Body of pancreas (tissue), 4 donors: ENCODE results near the gene ITGA2. TPM values are rescaled to one million over a fixed set of nuclear protein-coding genes. Genes with fewer than 3 reads are reported as not detected.
A peak's percentile ranks its signal among the peaks of the same experiment; 100 is the strongest.

Experiments
- ATAC-seq: fragments of 150-250 bp; one replicate; pipeline ENCODE4 v1.9.1; 2016
- DNase-seq, 4 donors: peaks; one replicate each; pipeline ENCODE4 v3.0.0-alpha.2; 2019
- H3K27ac ChIP-seq, 4 donors: fragments of 200-600 bp; sonication (generic); 1 replicate in 3 of 4; 2 replicates in 1 of 4; pipeline versions ENCODE4 v1.5.1 to v1.6.1; 2016 to 2019; ENCODE audit warnings: mild to moderate bottlenecking in 1 of 4, mixed read lengths in 1 of 4, moderate library complexity in 1 of 4
- H3K27me3 ChIP-seq, 2 donors: fragments of 200-600 bp; sonication (generic); one replicate each; pipeline ENCODE4 v1.6.0; 2016; ENCODE audit warnings: mild to moderate bottlenecking in 1 of 2
- H3K36me3 ChIP-seq, 2 donors: fragments of 200-600 bp; sonication (generic); replicated peaks in 1 of 2; 2 replicates each; pipeline ENCODE4 v1.5.1; 2016; ENCODE audit warnings: low read depth in 2 of 2; ENCODE audit not compliant: insufficient read depth in 1 of 2
- H3K4me1 ChIP-seq: fragments of 200-600 bp; sonication (generic); one replicate; pipeline ENCODE4 v1.6.0; 2016
- H3K4me3 ChIP-seq, 2 donors: fragments of 200-600 bp; sonication (generic); 1 replicate in 1 of 2; 2 replicates in 1 of 2; pipeline ENCODE4 v1.5.1; 2016 to 2019
- H3K9me3 ChIP-seq, 3 donors: fragments of 200-600 bp; sonication (generic); 1 replicate in 2 of 3; 2 replicates in 1 of 3; pipeline ENCODE4 v1.5.1; 2016
- CTCF ChIP-seq, 7 experiments: fragments of 450-650 bp in 4 of 7; fragments of 200-600 bp in 3 of 7; sonication (generic) in 3 of 7; IDR thresholded peaks; one replicate each; pipeline ENCODE4 v1.5.1; 2016 to 2019; ENCODE audit warnings: antibody characterized with exemption in 7 of 7
- POLR2A ChIP-seq, 3 donors: fragments of 450-650 bp; IDR thresholded peaks; one replicate each; pipeline ENCODE4 v1.6.1; 2016; ENCODE audit warnings: antibody characterized with exemption in 3 of 3, mild to moderate bottlenecking in 2 of 3
- WGBS, 2 donors: methylation state at CpG; one replicate each; pipeline ENCODE4 v1.1.5; 2017; 5-methylcytosine and 5-hydroxymethylcytosine counted together
- intact Hi-C: fragments of 100-400 bp; cut with DNase I; formaldehyde crosslinking; loops from one replicate; pipeline ENCODE4 v1.15.1; 2023
- total RNA-seq, 2 donors: library from RNA; depleted of rRNA; stranded (reverse); fragments of >200 nt; gene quantifications; one replicate each; pipeline ENCODE4 v1.1.0, GENCODE V29; 2016

The ITGA2 gene
- total RNA-seq, 2 donors from 2014 or later, result 4.0 to 4.4 TPM

- peak; percentile 81 for ATAC-seq
- peaks cover 8% of the 10 kb centered on the region for H3K4me1 ChIP-seq
- DNase-seq, result peak; percentile 58 to 76 (median 70)
- intact Hi-C loops, result no loop called here
- H3K9me3 ChIP-seq, result no peaks in the 10 kb centered on the region
- H3K36me3 ChIP-seq, result peaks cover 0 to 13% of the 10 kb centered on the region in 2 donors
- no peak overlapping the region for H3K27ac ChIP-seq
- TF ChIP-seq POLR2A (IDR thresholded peaks at IDR 0.05) (no peak), CTCF (IDR thresholded peaks at IDR 0.05) (peak; percentile 72 to 91 (median 77))
- 5 to 10% methylated on average over 3 of the region's 3 CpGs for whole genome bisulfite sequencing, 2 donors
- no peak overlapping the region for H3K4me3 ChIP-seq
- H3K27me3 ChIP-seq, result no peaks in the 10 kb centered on the region
Observed at GRCh38 chr5:53095931-53096525, 106.9 kb downstream of the ITGA2 start.

- WGBS, 2 donors, result 54 to 67% methylated on average over 2 of the region's 2 CpGs
- H3K36me3 ChIP-seq, result peaks cover 0 to 13% of the 10 kb centered on the region in 2 donors
- H3K27me3 ChIP-seq, result no peaks in the 10 kb centered on the region
- TF ChIP-seq POLR2A (IDR thresholded peaks at IDR 0.05), result no peak
- TF ChIP-seq CTCF (IDR thresholded peaks at IDR 0.05), result no peak
- H3K27ac ChIP-seq, result no peak overlapping the region
- DNase-seq (no peak), ATAC-seq (no peak)
- no peaks in the 10 kb centered on the region for H3K4me1 ChIP-seq
- H3K4me3 ChIP-seq, result no peak overlapping the region
- intact Hi-C loops, result no loop called here
- no peaks in the 10 kb centered on the region for H3K9me3 ChIP-seq
Observed at GRCh38 chr5:53099546-53099945, 110.4 kb downstream of the ITGA2 start.

GRCh38 chr5:53100606-53101005, 111.5 kb downstream of the ITGA2 start:
- Histone ChIP-seq H3K27me3 (no peaks in the 10 kb centered on the region), H3K9me3 (no peaks in the 10 kb centered on the region), H3K4me1 (no peaks in the 10 kb centered on the region), H3K36me3 (peaks cover 0 to 13% of the 10 kb centered on the region in 2 donors), H3K4me3 (no peak overlapping the region), H3K27ac (no peak overlapping the region)
- intact Hi-C loops, result loop anchor here (5.0 kb wide), 1 partner anchor 153 kb away; no protein-coding TSS in a partner anchor
- no peak for TF ChIP-seq CTCF (IDR thresholded peaks at IDR 0.05)
- no peak for TF ChIP-seq POLR2A (IDR thresholded peaks at IDR 0.05)
- ATAC-seq, result no peak
- WGBS, 2 donors, result 74 to 76% methylated on average over 2 of the region's 2 CpGs
- no peak for DNase-seq

GRCh38 chr5:53105611-53106300, 116.6 kb downstream of the ITGA2 start:
- no peaks in the 10 kb centered on the region for H3K36me3 ChIP-seq
- DNase-seq (no peak), ATAC-seq (no peak)
- peaks cover 13% of the 10 kb centered on the region for H3K4me1 ChIP-seq
- H3K27ac ChIP-seq, result no peak overlapping the region
- H3K4me3 ChIP-seq, result no peak overlapping the region
- H3K27me3 ChIP-seq, result no peaks in the 10 kb centered on the region
- WGBS, 2 donors, result 74 to 91% methylated on average over 5 of the region's 5 CpGs
- TF ChIP-seq CTCF (IDR thresholded peaks at IDR 0.05), result no peak
- intact Hi-C loops, result no loop called here
- H3K9me3 ChIP-seq, result no peaks in the 10 kb centered on the region
